GM12878 (cell line): ENCODE results near the gene SOX10. TPM values are rescaled to one million over a fixed set of nuclear protein-coding genes. Genes with fewer than 3 reads are reported as not detected.

Source experiments
- ATAC-seq: fragments of 200-7000 bp; cut with Tn5 transposase; 3 replicates; pipeline ENCODE4 v1.9.1; 2020; ENCODE audit warnings: mild to moderate bottlenecking, moderate library complexity
- BruUV-seq: library from RNA; stranded (reverse); fragments of 400-500 nt; replicated peaks from 2 replicates; lab custom pipeline; 2021; lab: Mats Ljungman, UMichigan
- CTCF ChIA-PET: fragments of 300-600 bp; sonication (Branson Sonifier 250); formaldehyde crosslinking; extraction: SDS; loops from one replicate; lab custom pipeline; 2021; ENCODE audit warnings: inconsistent platforms; lab: Yijun Ruan, JAX
- POLR2A ChIA-PET: fragments of 350-600 bp; formaldehyde crosslinking; extraction: SDS; loops from one replicate; lab custom pipeline; 2021; ENCODE audit warnings: inconsistent platforms; lab: Charles Lee
- RAD21 ChIA-PET: fragments of 300-600 bp; sonication (Branson Sonifier 250); formaldehyde crosslinking; loops from one replicate; lab custom pipeline; 2023; ENCODE audit warnings: antibody characterized with exemption; ENCODE audit not compliant: unreplicated experiment; lab: Charles Lee
- SMC1A ChIA-PET: fragments of 300-600 bp; sonication (Branson Sonifier 250); formaldehyde crosslinking; loops from one replicate; lab custom pipeline; 2023; ENCODE audit not compliant: unreplicated experiment, uncharacterized antibody; lab: Charles Lee
- DNase-seq: peaks from one replicate; pipeline ENCODE4 v3.0.0-alpha.2; 2011; ENCODE audit warnings: low read depth, low spot score
- FAIRE-seq: peaks from 3 replicates; lab custom pipeline; 2011; peaks lifted over from hg19 to GRCh38; lab: Jason Lieb, UNC
- H2AFZ ChIP-seq: 2 replicates; pipeline ENCODE4 v1.6.0; 2011; ENCODE audit warnings: low read depth, low read length, control low read depth; ENCODE audit not compliant: control insufficient read depth
- H3K27ac ChIP-seq: 2 replicates; pipeline ENCODE4 v1.5.1; 2011; ENCODE audit warnings: control low read depth; ENCODE audit not compliant: control insufficient read depth, insufficient read depth
- H3K27me3 ChIP-seq, 2 experiments: replicated peaks in 1 of 2; 2 replicates each; pipeline versions ENCODE4 v1.6.0 to v1.6.1; 2011; ENCODE audit warnings: low read length in 1 of 2; ENCODE audit not compliant: control insufficient read depth in 2 of 2, insufficient read depth in 2 of 2
- H3K36me3 ChIP-seq, 2 experiments: 2 replicates each; pipeline ENCODE4 v1.5.1; 2011; ENCODE audit warnings: low read length in 1 of 2; ENCODE audit not compliant: control insufficient read depth in 2 of 2, insufficient read depth in 2 of 2
- H3K4me1 ChIP-seq: 2 replicates; pipeline ENCODE4 v1.6.1; 2011; ENCODE audit warnings: mild to moderate bottlenecking, low read length, moderate library complexity, mixed read lengths; ENCODE audit not compliant: control insufficient read depth, insufficient read depth
- H3K4me2 ChIP-seq: 2 replicates; pipeline ENCODE4 v1.6.0; 2011; ENCODE audit warnings: control low read depth; ENCODE audit not compliant: control insufficient read depth, insufficient read depth
- H3K4me3 ChIP-seq: fragments of 200-600 bp; sonication (generic); 2 replicates; pipeline ENCODE4 v1.5.1; 2016
- H3K79me2 ChIP-seq: 2 replicates; pipeline ENCODE4 v1.6.0; 2011; ENCODE audit warnings: low read length; ENCODE audit not compliant: control insufficient read depth, insufficient read depth
- H3K9ac ChIP-seq: 2 replicates; pipeline ENCODE4 v1.8.0; 2011; ENCODE audit warnings: low read length, control low read depth, mixed read lengths; ENCODE audit not compliant: control insufficient read depth, insufficient read depth
- H3K9me3 ChIP-seq: replicated peaks from 3 replicates; pipeline ENCODE4 v1.5.1; 2011; ENCODE audit warnings: mild to moderate bottlenecking, low read length; ENCODE audit not compliant: control insufficient read depth, insufficient read depth
- H4K20me1 ChIP-seq: 2 replicates; pipeline ENCODE4 v1.6.0; 2011; ENCODE audit not compliant: control insufficient read depth, insufficient read depth
- CBFB ChIP-seq: IDR thresholded peaks from 2 replicates; pipeline ENCODE4 v1.6.1; 2016; ENCODE audit warnings: antibody characterized with exemption, low read depth
- ESRRA ChIP-seq: IDR thresholded peaks from 2 replicates; pipeline ENCODE4 v1.6.1; 2012; ENCODE audit warnings: mild to moderate bottlenecking, low read length, improper control_type of control experiment
- EZH2 ChIP-seq: IDR thresholded peaks from 2 replicates; pipeline ENCODE4 v1.6.1; 2012; ENCODE audit warnings: low read depth, mild to moderate bottlenecking, control low read depth, inconsistent platforms, low read length, borderline replicate concordance; ENCODE audit not compliant: control insufficient read depth
- JUND ChIP-seq: IDR thresholded peaks from 2 replicates; pipeline ENCODE4 v1.6.1; 2012; ENCODE audit warnings: low read depth, mild to moderate bottlenecking, low read length, improper control_type of control experiment, moderate library complexity
- KDM1A ChIP-seq: fragments of 200-600 bp; sonication (generic); IDR thresholded peaks from 2 replicates; pipeline ENCODE4 v1.6.1; 2016; ENCODE audit warnings: borderline replicate concordance
- MYB ChIP-seq: fragments of 150-350 bp; IDR thresholded peaks from 2 replicates; pipeline ENCODE4 v1.6.1; 2014; ENCODE audit warnings: mild to moderate bottlenecking, low read depth, low read length, borderline replicate concordance
- RUNX3 ChIP-seq: IDR thresholded peaks from 2 replicates; pipeline ENCODE4 v1.6.1; 2012; ENCODE audit warnings: low read length, inconsistent platforms
- TCF12 ChIP-seq: IDR thresholded peaks from 2 replicates; pipeline ENCODE4 v1.6.1; 2011; ENCODE audit warnings: low read depth, mild to moderate bottlenecking, low read length
- WGBS: methylation state at CpG from one replicate; pipeline ENCODE4 v1.1.6; 2016; ENCODE audit warnings: low lambda C conversion rate; ENCODE audit not compliant: insufficient replicate concordance, insufficient coverage; ENCODE audit errors: missing lambda C conversion rate; 5-methylcytosine and 5-hydroxymethylcytosine counted together
- in situ Hi-C: fragments of 300-500 bp; cut with MboI; formaldehyde crosslinking; loops from 9 replicates; pipeline ENCODE4 v1.14.3; 2018; ENCODE audit warnings: mixed read lengths
- intact Hi-C: fragments of 100-400 bp; cut with micrococcal nuclease; formaldehyde crosslinking; loops from one replicate; pipeline ENCODE4 v1.14.2; 2022; ENCODE audit not compliant: unreplicated experiment
- polyA plus RNA-seq, 11 experiments: library from polyadenylated mRNA; depleted of rRNA in 4 of 11; unstranded in 6 of 11; stranded (reverse) in 5 of 11; fragments of >200 nt; fragmentation: Nextera tagmentation in 4 of 11; fragmentation: Illumina TruSeq in 1 of 11; extraction: Ambion mirVana in 4 of 11; extraction: Trizol in 1 of 11; gene quantifications; 1 replicate in 1 of 11; 2 replicates in 10 of 11; pipeline versions ENCODE4 v1.2.1 to v1.2.3, GENCODE V29; 2011 to 2016; ENCODE audit warnings: inconsistent platforms in 2 of 11, missing spikeins in 2 of 11, low read depth in 1 of 11
- total RNA-seq, 4 experiments: library from RNA; depleted of rRNA in 3 of 4; stranded (reverse); fragments of >200 nt in 3 of 4; fragmentation: Illumina TruSeq in 1 of 4; extraction: Trizol in 1 of 4; gene quantifications; 2 replicates each; pipeline versions ENCODE4 v1.2.1 to v1.2.3, GENCODE V29; 2013 to 2021
- TF ChIP-seq, protein P1 (sequence below): IDR thresholded peaks from 2 replicates; pipeline ENCODE4 v1.6.1; 2012; ENCODE audit warnings: low read depth, low read length, improper control_type of control experiment
- TF ChIP-seq, protein P2 (sequence below): IDR thresholded peaks from 2 replicates; pipeline ENCODE4 v1.6.1; 2011; ENCODE audit warnings: low read depth, low read length, improper control_type of control experiment, borderline replicate concordance
- TF ChIP-seq, protein P3 (sequence below): fragments of 450-650 bp; formaldehyde crosslinking; IDR thresholded peaks from 2 replicates; pipeline ENCODE4 v1.4.0; 2022; ENCODE audit warnings: mild to moderate bottlenecking, moderate library complexity

The SOX10 gene
- total and polyA plus RNA-seq, 10 of the 15 experiments (the other 5 are each of a cell fraction or from before 2014, with no cell fraction given), result 0.05 TPM; not detected in 9

DNA sequence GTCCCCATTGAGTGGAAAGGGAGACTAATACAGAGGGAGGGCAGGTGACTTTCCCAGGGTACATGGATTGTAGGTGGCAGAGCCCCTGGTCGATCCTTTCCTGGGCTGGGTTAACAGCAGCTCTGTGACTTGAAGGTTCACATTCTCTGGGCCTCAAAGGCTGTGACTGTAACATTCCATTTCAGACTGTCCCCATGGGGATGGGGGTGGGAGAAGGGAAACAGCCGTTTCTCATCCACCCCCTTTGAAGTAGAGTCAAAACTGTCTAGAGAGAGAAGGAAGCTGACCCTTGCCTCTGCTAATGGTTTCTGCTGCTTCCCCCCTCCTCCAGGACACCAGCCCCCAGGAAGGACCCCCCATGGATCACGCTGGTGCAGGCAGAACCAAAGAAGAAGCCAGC, 59.0 kb downstream of the SOX10 start:
- Histone ChIP-seq H3K79me2 (no peaks in the 10 kb centered on the region), H3K4me1 (no peaks in the 10 kb centered on the region), H4K20me1 (no peaks in the 10 kb centered on the region)
- intact Hi-C loops, result no loop called here
- TF ChIP-seq EZH2, result no peak
- TF ChIP-seq ESRRA, result no peak
- TF ChIP-seq, all 136 proteins: peak for 0
- BruUV-seq, result no TSS peak
- POLR2A ChIA-PET, result no interaction called here
- DNase-seq (no peak), ATAC-seq (no peak), FAIRE-seq (no peak)
- H3K36me3 ChIP-seq, result peaks cover 3 to 6% of the 10 kb centered on the region in 2 experiments; a peak in 3 of 4 replicates
- H2AFZ ChIP-seq, result no peak overlapping the region
- no peaks in the 10 kb centered on the region for H3K9me3 ChIP-seq
- no peak overlapping the region for H3K9ac ChIP-seq
- WGBS, result 67% methylated on average over 3 of the region's 3 CpGs
- in situ Hi-C loops, result no loop called here
- RAD21 ChIA-PET, result no interaction called here
- H3K27ac ChIP-seq, result no peak overlapping the region
- no peak overlapping the region for H3K4me2 ChIP-seq
- no peaks in the 10 kb centered on the region for H3K27me3 ChIP-seq
- CTCF ChIA-PET, result interaction anchor here (1.4 kb wide), 1 partner anchor 50 kb away, joined by 3 read pairs; no protein-coding TSS in a partner anchor
- H3K4me3 ChIP-seq, result no peak overlapping the region
- SMC1A ChIA-PET, result no interaction called here

DNA sequence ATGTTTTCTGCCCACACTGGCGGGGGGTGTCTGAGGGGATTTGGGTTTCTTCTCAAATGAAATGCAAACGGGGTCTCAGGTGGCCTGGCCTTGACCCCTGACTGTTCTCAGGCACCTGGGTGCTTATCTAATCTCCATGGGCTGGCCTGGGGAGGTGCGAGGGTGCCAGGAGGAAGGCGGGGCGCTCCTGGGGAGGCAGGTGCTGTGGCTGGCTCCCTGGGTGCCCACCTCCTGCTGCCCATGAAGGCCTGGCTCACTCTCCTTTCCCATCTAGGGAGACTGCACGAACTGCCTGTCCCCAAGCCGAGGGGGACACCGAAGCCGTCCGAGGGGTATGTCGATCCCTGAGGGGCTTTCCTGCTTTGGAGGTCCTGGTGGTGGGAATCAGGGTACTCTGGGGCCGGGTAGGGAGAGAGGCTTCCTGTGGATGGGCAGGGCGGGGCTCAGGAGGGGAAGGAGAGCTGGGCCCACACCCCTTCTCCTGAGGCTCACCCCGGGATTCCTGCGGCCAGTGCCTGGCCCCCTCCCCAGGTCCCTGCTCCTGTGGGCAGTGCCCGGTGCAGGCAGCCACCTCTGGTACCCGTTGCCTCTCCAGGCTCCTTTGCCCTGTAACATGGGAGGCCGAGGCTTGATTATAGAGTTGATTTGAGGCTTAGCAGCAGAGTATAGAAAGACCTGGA, 59.8 kb downstream of the SOX10 start:
- H3K36me3 ChIP-seq, result peaks cover 3 to 6% of the 10 kb centered on the region in 2 experiments; a peak in 3 of 4 replicates
- TF ChIP-seq TCF12 (no peak), JUND (no peak), ESRRA (no peak), CBFB (no peak), RUNX3 (no peak), KDM1A (no peak), MYB (no peak)
- TF ChIP-seq, protein P1, sequence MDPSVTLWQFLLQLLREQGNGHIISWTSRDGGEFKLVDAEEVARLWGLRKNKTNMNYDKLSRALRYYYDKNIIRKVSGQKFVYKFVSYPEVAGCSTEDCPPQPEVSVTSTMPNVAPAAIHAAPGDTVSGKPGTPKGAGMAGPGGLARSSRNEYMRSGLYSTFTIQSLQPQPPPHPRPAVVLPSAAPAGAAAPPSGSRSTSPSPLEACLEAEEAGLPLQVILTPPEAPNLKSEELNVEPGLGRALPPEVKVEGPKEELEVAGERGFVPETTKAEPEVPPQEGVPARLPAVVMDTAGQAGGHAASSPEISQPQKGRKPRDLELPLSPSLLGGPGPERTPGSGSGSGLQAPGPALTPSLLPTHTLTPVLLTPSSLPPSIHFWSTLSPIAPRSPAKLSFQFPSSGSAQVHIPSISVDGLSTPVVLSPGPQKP, result no peak
- TF ChIP-seq, protein P2, sequence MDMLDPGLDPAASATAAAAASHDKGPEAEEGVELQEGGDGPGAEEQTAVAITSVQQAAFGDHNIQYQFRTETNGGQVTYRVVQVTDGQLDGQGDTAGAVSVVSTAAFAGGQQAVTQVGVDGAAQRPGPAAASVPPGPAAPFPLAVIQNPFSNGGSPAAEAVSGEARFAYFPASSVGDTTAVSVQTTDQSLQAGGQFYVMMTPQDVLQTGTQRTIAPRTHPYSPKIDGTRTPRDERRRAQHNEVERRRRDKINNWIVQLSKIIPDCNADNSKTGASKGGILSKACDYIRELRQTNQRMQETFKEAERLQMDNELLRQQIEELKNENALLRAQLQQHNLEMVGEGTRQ, result no peak
- TF ChIP-seq, protein P3, sequence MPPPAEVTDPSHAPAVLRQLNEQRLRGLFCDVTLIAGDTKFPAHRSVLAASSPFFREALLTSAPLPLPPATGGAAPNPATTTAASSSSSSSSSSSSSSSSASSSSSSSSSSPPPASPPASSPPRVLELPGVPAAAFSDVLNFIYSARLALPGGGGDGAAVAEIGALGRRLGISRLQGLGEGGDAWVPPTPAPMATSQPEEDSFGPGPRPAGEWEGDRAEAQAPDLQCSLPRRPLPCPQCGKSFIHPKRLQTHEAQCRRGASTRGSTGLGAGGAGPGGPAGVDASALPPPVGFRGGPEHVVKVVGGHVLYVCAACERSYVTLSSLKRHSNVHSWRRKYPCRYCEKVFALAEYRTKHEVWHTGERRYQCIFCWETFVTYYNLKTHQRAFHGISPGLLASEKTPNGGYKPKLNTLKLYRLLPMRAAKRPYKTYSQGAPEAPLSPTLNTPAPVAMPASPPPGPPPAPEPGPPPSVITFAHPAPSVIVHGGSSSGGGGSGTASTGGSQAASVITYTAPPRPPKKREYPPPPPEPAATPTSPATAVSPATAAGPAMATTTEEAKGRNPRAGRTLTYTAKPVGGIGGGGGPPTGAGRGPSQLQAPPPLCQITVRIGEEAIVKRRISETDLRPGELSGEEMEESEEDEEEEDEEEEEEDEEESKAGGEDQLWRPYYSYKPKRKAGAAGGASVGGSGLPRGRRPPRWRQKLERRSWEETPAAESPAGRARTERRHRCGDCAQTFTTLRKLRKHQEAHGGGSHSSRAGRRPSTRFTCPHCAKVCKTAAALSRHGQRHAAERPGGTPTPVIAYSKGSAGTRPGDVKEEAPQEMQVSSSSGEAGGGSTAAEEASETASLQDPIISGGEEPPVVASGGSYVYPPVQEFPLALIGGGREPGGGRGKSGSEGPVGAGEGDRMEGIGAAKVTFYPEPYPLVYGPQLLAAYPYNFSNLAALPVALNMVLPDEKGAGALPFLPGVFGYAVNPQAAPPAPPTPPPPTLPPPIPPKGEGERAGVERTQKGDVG (CRISPR knock-in tag), result no peak

More for the DNA sequence above, 59.8 kb downstream of the SOX10 start:
- POLR2A ChIA-PET, result interaction anchor here (0.5 kb wide), 1 partner anchor 39 kb away, joined by 6 read pairs; no protein-coding TSS in a partner anchor
- FAIRE-seq (no peak), DNase-seq (no peak), ATAC-seq (no peak)
- Histone ChIP-seq H3K4me3 (no peak overlapping the region), H3K9ac (no peak overlapping the region), H3K9me3 (no peaks in the 10 kb centered on the region), H2AFZ (no peak overlapping the region), H3K27ac (no peak overlapping the region), H3K79me2 (no peaks in the 10 kb centered on the region), H3K4me1 (no peaks in the 10 kb centered on the region), H4K20me1 (no peaks in the 10 kb centered on the region), H3K27me3 (no peaks in the 10 kb centered on the region), H3K4me2 (no peak overlapping the region)
- in situ Hi-C loops, result no loop called here
- CTCF ChIA-PET, result interaction anchor here (1.4 kb wide), 1 partner anchor 49 kb away, joined by 3 read pairs; no protein-coding TSS in a partner anchor
- WGBS, result 89% methylated on average over 18 of the region's 18 CpGs
- no TSS peak for BruUV-seq
- intact Hi-C loops, result no loop called here
- SMC1A ChIA-PET, result no interaction called here
- RAD21 ChIA-PET, result no interaction called here
